ENCODE results near the gene DERA. TPM values are rescaled to one million over a fixed set of nuclear protein-coding genes. Genes with fewer than 3 reads are reported as not detected.

The DERA gene
- polyA plus RNA-seq, 3 donors = 16.2 to 84.2 (median 83.6) TPM

GRCh38 chr12:15893260-15893659 lies 17.9 kb upstream of the DERA start:
- no peaks in the 10 kb centered on the region for H3K4me1 ChIP-seq (ENCODE audit: control insufficient read depth in 1 of 2, insufficient read depth in 2 of 2, low read length in 2 of 2)
- no peak overlapping the region for H2AFZ ChIP-seq (ENCODE audit: insufficient read depth, low read depth, low read length, poor library complexity, severe bottlenecking)
- H3K9ac ChIP-seq (ENCODE audit: insufficient read depth, low read length, poor library complexity, severe bottlenecking) = no peak overlapping the region
- no peak overlapping the region for H3K27ac ChIP-seq (ENCODE audit: low read depth in 1 of 2, low read length in 2 of 2)
- no peaks in the 10 kb centered on the region for H3K9me3 Mint-ChIP-seq
- H3K27ac Mint-ChIP-seq = no peak overlapping the region
- peaks cover 3% of the 10 kb centered on the region for H4K20me1 ChIP-seq (ENCODE audit: insufficient read depth, low read length)
- no peaks in the 10 kb centered on the region for H3K27me3 ChIP-seq (ENCODE audit: control insufficient read depth in 2 of 2, insufficient read depth in 2 of 2, low read length in 2 of 2)
- intact Hi-C loops (cut with micrococcal nuclease) = no loop called here
- no peaks in the 10 kb centered on the region for H3K4me1 Mint-ChIP-seq
- no peaks in the 10 kb centered on the region for H3K27me3 Mint-ChIP-seq (ENCODE audit: low read depth in 3 of 3)
- peaks cover 64 to 88% of the 10 kb centered on the region in 2 donors for H3K36me3 ChIP-seq (replicated peaks in 1 of 2; ENCODE audit: control insufficient read depth in 1 of 2, insufficient read depth in 2 of 2, low read length in 2 of 2)
- no CpG with 5 or more reads among the region's 3 CpGs for WGBS (ENCODE audit: insufficient coverage)
- no peak overlapping the region for H3K4me2 ChIP-seq (replicated peaks; ENCODE audit: extremely low read depth, low read length, poor library complexity, severe bottlenecking)
- TF ChIP-seq, protein P1, sequence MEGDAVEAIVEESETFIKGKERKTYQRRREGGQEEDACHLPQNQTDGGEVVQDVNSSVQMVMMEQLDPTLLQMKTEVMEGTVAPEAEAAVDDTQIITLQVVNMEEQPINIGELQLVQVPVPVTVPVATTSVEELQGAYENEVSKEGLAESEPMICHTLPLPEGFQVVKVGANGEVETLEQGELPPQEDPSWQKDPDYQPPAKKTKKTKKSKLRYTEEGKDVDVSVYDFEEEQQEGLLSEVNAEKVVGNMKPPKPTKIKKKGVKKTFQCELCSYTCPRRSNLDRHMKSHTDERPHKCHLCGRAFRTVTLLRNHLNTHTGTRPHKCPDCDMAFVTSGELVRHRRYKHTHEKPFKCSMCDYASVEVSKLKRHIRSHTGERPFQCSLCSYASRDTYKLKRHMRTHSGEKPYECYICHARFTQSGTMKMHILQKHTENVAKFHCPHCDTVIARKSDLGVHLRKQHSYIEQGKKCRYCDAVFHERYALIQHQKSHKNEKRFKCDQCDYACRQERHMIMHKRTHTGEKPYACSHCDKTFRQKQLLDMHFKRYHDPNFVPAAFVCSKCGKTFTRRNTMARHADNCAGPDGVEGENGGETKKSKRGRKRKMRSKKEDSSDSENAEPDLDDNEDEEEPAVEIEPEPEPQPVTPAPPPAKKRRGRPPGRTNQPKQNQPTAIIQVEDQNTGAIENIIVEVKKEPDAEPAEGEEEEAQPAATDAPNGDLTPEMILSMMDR (IDR thresholded peaks at IDR 0.05) = no peak
- peaks cover 13% of the 10 kb centered on the region for H3K79me2 ChIP-seq (ENCODE audit: insufficient read depth, low read length)
- H3K4me3 Mint-ChIP-seq = no peak overlapping the region
- peaks cover 54 to 62% of the 10 kb centered on the region in 2 donors for H3K36me3 Mint-ChIP-seq
- H3K4me3 ChIP-seq (replicated peaks in 1 of 3; ENCODE audit: low read depth in 2 of 3, low read length in 3 of 3) = no peak overlapping the region
- no peak for DNase-seq
- H3K9me3 ChIP-seq (replicated peaks in 1 of 2; ENCODE audit: control insufficient read depth in 1 of 2, insufficient read depth in 1 of 2, low read length in 2 of 2) = no peaks in the 10 kb centered on the region

DNA sequence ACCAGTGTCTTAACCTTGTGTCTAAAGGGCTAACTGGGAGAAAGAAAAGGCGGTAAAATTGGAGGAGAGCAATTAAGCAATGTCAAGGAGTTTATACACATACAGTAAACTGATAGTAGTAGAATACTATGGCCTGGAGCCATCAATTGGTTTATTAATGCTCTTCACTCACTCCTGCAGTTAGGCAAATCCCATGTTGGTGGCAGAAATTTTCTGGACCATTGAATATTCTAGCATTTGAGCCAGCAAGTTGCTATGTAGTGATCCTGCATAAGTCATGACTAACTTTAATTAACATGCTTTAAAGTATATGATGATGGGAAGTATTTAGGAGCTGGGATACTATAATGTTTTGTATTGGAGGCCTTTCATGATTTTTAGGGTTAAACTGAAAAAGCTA lies 14.3 kb upstream of the DERA start:
- Histone ChIP-seq H3K27ac (ENCODE audit: low read depth in 1 of 2, low read length in 2 of 2) (no peak overlapping the region), H3K9ac (ENCODE audit: insufficient read depth, low read length, poor library complexity, severe bottlenecking) (no peak overlapping the region)
- TF ChIP-seq, protein P1 (IDR thresholded peaks at IDR 0.05) = no peak

More for the DNA sequence above, 14.3 kb upstream of the DERA start:
- Mint-ChIP-seq H3K27ac (no peak overlapping the region), H3K4me1 (no peaks in the 10 kb centered on the region), H3K4me3 (no peak overlapping the region), H3K9me3 (no peaks in the 10 kb centered on the region), H3K36me3 (peaks cover 57 to 66% of the 10 kb centered on the region in 2 donors), H3K27me3 (ENCODE audit: low read depth in 3 of 3) (no peaks in the 10 kb centered on the region)
- Histone ChIP-seq H3K9me3 (replicated peaks in 1 of 2; ENCODE audit: control insufficient read depth in 1 of 2, insufficient read depth in 1 of 2, low read length in 2 of 2) (no peaks in the 10 kb centered on the region), H3K27me3 (ENCODE audit: control insufficient read depth in 2 of 2, insufficient read depth in 2 of 2, low read length in 2 of 2) (no peaks in the 10 kb centered on the region), H2AFZ (ENCODE audit: insufficient read depth, low read depth, low read length, poor library complexity, severe bottlenecking) (no peak overlapping the region), H3K4me3 (replicated peaks in 1 of 3; ENCODE audit: low read depth in 2 of 3, low read length in 3 of 3) (no peak overlapping the region), H3K4me2 (replicated peaks; ENCODE audit: extremely low read depth, low read length, poor library complexity, severe bottlenecking) (no peak overlapping the region), H3K79me2 (ENCODE audit: insufficient read depth, low read length) (no peaks in the 10 kb centered on the region), H3K36me3 (replicated peaks in 1 of 2; ENCODE audit: control insufficient read depth in 1 of 2, insufficient read depth in 2 of 2, low read length in 2 of 2) (peaks cover 77 to 81% of the 10 kb centered on the region in 2 donors), H4K20me1 (ENCODE audit: insufficient read depth, low read length) (peaks cover 3% of the 10 kb centered on the region), H3K4me1 (ENCODE audit: control insufficient read depth in 1 of 2, insufficient read depth in 2 of 2, low read length in 2 of 2) (no peaks in the 10 kb centered on the region)
- no peak for DNase-seq
- intact Hi-C loops (cut with micrococcal nuclease) = no loop called here
- no CpG with 5 or more reads among the region's 1 CpG for WGBS (ENCODE audit: insufficient coverage)

All from CD14-positive monocyte (primary cell).